K562 (cell line): ENCODE results near the gene DNAJC1. TPM values are rescaled to one million over a fixed set of nuclear protein-coding genes. Genes with fewer than 3 reads are reported as not detected.

ENCODE experiments used
- CCNT2 ChIP-seq: IDR thresholded peaks from 2 replicates; pipeline ENCODE4 v1.6.1; 2011; ENCODE audit warnings: borderline replicate concordance, low read depth, mild to moderate bottlenecking, moderate library complexity, mixed read lengths, low read length; ENCODE audit not compliant: insufficient read length; ENCODE audit errors: extremely low read depth
- HBP1 ChIP-seq: fragments of 450-650 bp; formaldehyde crosslinking; IDR thresholded peaks from 2 replicates; pipeline ENCODE4 v1.4.0; 2022; ENCODE audit warnings: missing genetic modification characterization
- HNRNPLL ChIP-seq: fragments of 200-400 bp; formaldehyde crosslinking; IDR thresholded peaks from 2 replicates; pipeline ENCODE4 v1.6.1; 2017; ENCODE audit warnings: low read length, low read depth, mild to moderate bottlenecking; ENCODE audit not compliant: poor library complexity, severe bottlenecking
- MLLT1 ChIP-seq, 2 experiments: fragments of 450-650 bp; IDR thresholded peaks; 2 replicates each; pipeline ENCODE4 v1.6.1; 2016
- MXD1 ChIP-seq: fragments of 250-450 bp; sonication (Bioruptor Pico); IDR thresholded peaks from 2 replicates; pipeline ENCODE4 v1.8.0; 2021; ENCODE audit warnings: borderline replicate concordance, mild to moderate bottlenecking, moderate library complexity; ENCODE audit not compliant: poor library complexity, severe bottlenecking
- PBX2 ChIP-seq, 2 experiments: IDR thresholded peaks in 1 of 2; conservative IDR thresholded peaks in 1 of 2; 2 replicates each; pipeline ENCODE4 v1.6.1; 2016; ENCODE audit warnings: low read depth in 2 of 2, mild to moderate bottlenecking in 1 of 2, missing compliant biosample characterization in 1 of 2, missing genetic modification characterization in 1 of 2, moderate library complexity in 1 of 2
- PHF8 ChIP-seq: fragments of 200-600 bp; sonication (generic); IDR thresholded peaks from 2 replicates; pipeline ENCODE4 v1.6.1; 2012; ENCODE audit warnings: mixed run types, mild to moderate bottlenecking, inconsistent platforms, low read length, moderate library complexity, borderline replicate concordance
- POLR2G ChIP-seq: fragments of 200-400 bp; formaldehyde crosslinking; IDR thresholded peaks from 2 replicates; pipeline ENCODE4 v1.6.1; 2017; ENCODE audit warnings: low read depth, mild to moderate bottlenecking, antibody characterized with exemption, low read length, moderate library complexity
- RB1 ChIP-seq: fragments of 450-650 bp; IDR thresholded peaks from 2 replicates; pipeline ENCODE4 v1.6.1; 2017; ENCODE audit warnings: low read depth, mild to moderate bottlenecking
- RFX5 ChIP-seq: IDR thresholded peaks from 2 replicates; pipeline ENCODE4 v1.6.1; 2011; ENCODE audit warnings: low read depth, mild to moderate bottlenecking, improper control_type of control experiment, low read length
- SNIP1 ChIP-seq: fragments of 450-650 bp; IDR thresholded peaks from 2 replicates; pipeline ENCODE4 v1.7.1; 2017; ENCODE audit warnings: low read depth, mild to moderate bottlenecking
- ZBTB33 ChIP-seq: sonication (generic); formaldehyde crosslinking; IDR thresholded peaks from 2 replicates; pipeline ENCODE4 v1.8.1; 2023; ENCODE audit warnings: mild to moderate bottlenecking, missing genetic modification reagents
- ZBTB7A ChIP-seq: IDR thresholded peaks from 2 replicates; pipeline ENCODE4 v1.6.1; 2011; ENCODE audit warnings: low read depth, mild to moderate bottlenecking, low read length, moderate library complexity, borderline replicate concordance; ENCODE audit not compliant: control insufficient read depth
- polyA plus RNA-seq, 8 experiments: library from polyadenylated mRNA; depleted of rRNA in 4 of 8; stranded (reverse) in 5 of 8; unstranded in 3 of 8; fragments of >200 nt; fragmentation: Nextera tagmentation in 2 of 8; fragmentation: Illumina TruSeq in 1 of 8; extraction: Ambion mirVana in 2 of 8; extraction: Trizol in 1 of 8; gene quantifications; 2 replicates each; pipeline versions ENCODE4 v1.2.1 to v1.2.3, GENCODE V29; 2011 to 2014; ENCODE audit warnings: inconsistent platforms in 1 of 8, missing spikeins in 1 of 8
- total RNA-seq, 7 experiments: library from RNA; depleted of rRNA in 6 of 7; stranded (reverse); fragments of >200 nt in 6 of 7; fragmentation: Illumina TruSeq in 2 of 7; extraction: Trizol in 2 of 7; gene quantifications; 2 replicates each; pipeline versions ENCODE4 v1.2.1 to v1.2.3, GENCODE V29; 2011 to 2021; ENCODE audit warnings: low replicate concordance in 1 of 7

The DNAJC1 gene
- total and polyA plus RNA-seq, 9 of the 15 experiments (the other 6 are each of a cell fraction or from before 2014, with no cell fraction given), result 5.4 to 77.6 (median 40.3) TPM

GRCh38 chr10:22003177-22003963, at the start of gene DNAJC1 (continued):
- TF ChIP-seq RFX5 (peak; percentile 94), POLR2G (peak; percentile 93), CCNT2 (peak; percentile 80), MLLT1 (IDR thresholded peaks at IDR 0.05) (0 out of 4 replicates have a peak, but pooled peaks of 1 of the 2 experiments have one; percentile 2), HBP1 (CRISPR knock-in tag) (0 out of 2 replicates have a peak, but pooled peaks have one; percentile 39), SNIP1 (no peak), ZBTB7A (peak; percentile 100), HNRNPLL (peak; percentile 66), PHF8 (peak; percentile 85; the same call in 1 of the 2 replicates), ZBTB33 (CRISPR knock-in tag) (peak; percentile 56; the same call in 1 of the 2 replicates), RB1 (peak; percentile 96), MXD1 (CRISPR knock-in tag) (no peak), PBX2 (CRISPR knock-in tag; IDR thresholded peaks at IDR 0.05; ENCODE audit: low read depth) (no peak), PBX2 (tag; conservative IDR thresholded peaks at IDR 0.05; ENCODE audit: low read depth) (peak; percentile 64; the same call in 1 of the 2 replicates)
